NCI-H2081 (cell line): ENCODE measurements around the gene WHAMM.
"Not testable (repeated sequence)": the region's sequence is repeated elsewhere in the genome, so short reads cannot be mapped to it uniquely, and the experiment has no call there.

Experiments
- DNase-seq, 2 experiments: peaks; one replicate each; lab custom pipeline; 2025; lab: John Stamatoyannopoulos, UW

WHAMM gene

DNA sequence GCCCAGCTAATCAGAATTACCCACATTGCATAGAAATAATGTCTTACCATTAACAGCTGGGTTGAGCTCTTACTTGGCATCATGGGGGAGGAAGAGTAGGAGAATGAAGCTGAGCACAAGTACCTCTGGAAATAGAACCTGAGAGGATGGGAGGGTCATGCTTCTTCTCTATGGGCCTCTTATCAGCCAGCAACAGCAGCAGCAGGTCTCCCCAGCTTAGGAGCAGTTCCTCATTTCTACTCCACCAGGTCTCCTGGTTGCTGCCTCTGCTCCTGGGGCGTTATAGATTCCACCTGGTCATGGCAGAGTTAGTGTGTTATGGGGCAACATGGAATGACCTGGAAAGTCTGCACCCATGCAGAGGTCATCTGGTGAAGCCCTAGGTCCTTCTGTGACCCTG is 6.9 kb upstream of the WHAMM start:
- DNase-seq: no peak

DNA sequence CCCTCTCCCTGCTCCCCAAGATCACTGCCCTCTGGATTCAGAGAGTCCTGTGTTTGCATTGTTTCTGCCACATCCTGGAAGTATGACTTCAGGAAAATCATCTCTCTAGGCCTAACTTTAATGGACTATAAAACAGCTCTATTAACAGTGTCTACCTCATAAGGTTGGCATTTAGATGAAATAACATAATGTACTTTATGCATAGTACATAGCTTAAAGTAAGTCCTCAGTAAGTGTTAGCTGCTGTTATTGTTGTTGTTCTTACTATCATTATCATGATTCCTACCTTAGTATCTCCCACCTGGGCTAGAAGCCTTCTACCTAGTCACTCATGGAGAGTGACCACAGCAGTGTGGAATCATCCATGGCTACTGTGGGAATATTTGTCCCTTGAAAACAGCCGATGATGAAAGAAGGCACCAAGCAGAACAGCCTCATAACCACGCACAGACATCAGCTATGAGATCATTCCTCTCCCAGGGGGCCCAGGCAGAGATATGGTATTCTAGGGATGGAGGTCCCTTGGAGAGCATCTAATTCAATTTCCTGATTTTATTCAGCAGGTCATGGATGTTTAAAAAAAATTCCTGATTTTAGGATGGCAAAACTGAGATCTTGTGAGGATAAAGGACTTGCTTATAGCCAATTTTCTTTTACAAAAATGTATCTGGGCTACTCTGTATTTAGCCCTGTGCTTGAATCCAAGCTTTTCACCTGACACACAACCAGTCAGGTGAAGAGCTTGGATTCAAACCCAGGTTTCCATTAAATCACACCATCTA is 5.4 kb upstream of the WHAMM start:
- DNase-seq: no peak

GRCh38 chr15:82804575-82804949 is 4.9 kb upstream of the WHAMM start:
- no peak for DNase-seq

DNA sequence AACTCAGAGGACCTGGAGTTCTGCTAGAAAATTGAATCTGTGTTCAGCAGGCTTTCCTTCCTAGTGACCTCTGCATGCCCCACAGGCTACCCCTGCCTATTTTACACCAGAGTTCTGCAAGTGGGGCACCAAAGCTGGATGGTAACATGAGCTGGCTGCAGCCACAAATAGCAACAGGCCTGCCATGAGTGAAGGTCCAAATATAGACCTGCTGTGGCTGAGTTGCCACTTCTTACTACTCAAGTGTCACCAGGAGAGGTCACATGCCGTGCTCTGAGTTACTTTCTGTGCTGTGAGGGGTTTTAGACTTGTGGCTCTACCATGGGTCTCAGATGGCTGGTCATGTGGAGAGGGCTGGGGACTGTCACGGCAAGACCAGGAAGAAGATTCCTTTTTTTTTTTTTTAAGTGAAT is 3.4 kb upstream of the WHAMM start, which contains the start of gene FSD2:
Gene FSD2, minus strand, starts transcription at position 76 of the 413 bp plus-strand sequence. CDS start 18,679 bp downstream, outside the sequence.
- no peak for DNase-seq

- DNase-seq: no peak
Measured at GRCh38 chr15:82807920-82808633, 1.4 kb upstream of the WHAMM start.

GRCh38 chr15:82808634-82809041 is 790 bp upstream of the WHAMM start:
- DNase-seq: no peak

DNA sequence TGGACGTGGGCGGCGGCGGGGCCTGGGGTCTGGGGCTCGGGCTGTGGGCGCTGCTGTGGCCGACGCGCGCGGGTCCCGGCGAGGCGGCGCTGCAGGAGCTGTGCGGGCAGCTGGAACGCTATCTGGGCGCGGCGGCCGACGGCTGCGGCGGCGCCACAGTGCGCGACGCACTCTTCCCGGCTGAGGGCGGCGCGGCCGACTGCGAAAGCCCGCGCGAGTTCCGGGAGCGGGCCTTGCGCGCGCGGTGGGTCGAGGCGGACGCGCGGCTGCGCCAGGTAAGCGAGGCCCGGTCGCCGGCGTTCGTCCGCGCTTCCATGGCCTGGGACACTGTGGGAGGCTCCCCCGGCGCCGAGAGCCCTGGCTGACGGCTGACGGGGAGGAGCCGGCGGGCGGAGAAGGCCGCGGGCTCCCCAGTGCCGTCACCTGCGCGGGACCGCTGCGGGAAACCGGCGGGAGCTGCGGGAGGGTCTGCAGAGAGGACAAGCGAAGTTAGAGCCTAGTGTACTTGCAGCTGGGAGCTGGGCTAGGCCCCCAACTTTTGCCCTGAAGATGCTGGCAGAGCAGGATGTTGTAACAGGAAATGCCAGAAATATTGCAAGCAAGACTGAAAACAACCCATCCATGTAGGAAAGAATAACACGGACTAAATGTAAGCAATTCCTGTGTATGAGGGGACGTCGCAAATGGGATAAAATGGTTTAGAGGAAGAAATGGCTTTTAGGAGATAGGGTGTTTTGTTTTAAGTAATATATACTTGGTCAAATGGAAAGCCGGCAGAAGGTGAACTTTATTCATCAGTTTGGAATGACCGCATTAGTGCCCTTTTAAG is 847 bp downstream of the WHAMM start:
- DNase-seq: peak; percentile 46 to 64

DNA sequence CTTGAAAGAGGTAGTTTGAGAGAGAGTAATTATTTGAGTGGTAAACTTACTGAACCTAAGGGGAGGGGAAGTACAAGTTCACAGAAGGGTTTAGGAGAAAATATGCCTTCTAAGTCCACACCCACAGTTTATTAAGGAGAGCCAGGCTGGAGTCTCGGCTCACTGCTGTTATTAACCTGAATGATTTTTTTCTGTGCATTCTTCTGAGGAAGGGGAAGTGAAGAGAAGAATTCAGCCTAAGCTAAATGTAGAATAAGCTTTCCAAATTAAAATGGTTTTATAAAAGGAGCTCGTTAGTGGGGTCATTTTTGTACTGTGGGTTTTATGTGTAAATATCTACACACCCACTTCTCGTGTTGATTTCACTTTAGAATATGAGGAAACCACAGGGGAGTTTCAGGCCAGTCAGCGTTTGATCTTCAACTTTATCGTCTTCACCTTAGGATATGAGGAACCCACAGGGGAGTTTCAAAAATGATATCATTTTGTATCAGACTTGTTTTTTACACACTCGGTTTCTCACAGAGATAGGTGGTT is 1.5 kb downstream of the WHAMM start:
- DNase-seq: no peak

- DNase-seq: no peak
Measured at GRCh38 chr15:82812994-82813393, 3.6 kb downstream of the WHAMM start.

DNA sequence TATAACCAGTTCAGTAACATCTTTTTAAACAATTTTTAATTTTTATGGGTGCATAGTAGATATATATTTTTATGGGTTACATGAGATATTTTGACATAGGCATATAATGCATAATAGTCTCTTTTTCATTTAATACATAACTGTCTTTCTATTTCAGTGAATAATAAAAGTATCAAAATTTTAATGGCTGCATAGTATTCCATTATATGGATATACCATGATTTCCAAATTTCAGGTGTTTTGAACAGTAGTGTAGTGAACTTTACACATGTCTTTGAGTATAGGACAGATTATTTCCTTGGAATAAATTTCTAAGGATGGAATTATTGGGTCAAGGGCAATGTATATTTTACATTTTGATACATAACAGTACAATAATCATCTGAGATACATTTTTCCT is 10.7 kb downstream of the WHAMM start:
- no peak for DNase-seq

- not testable (repeated sequence) for DNase-seq
Measured at GRCh38 chr15:82821396-82821795, 12.0 kb downstream of the WHAMM start.

DNA sequence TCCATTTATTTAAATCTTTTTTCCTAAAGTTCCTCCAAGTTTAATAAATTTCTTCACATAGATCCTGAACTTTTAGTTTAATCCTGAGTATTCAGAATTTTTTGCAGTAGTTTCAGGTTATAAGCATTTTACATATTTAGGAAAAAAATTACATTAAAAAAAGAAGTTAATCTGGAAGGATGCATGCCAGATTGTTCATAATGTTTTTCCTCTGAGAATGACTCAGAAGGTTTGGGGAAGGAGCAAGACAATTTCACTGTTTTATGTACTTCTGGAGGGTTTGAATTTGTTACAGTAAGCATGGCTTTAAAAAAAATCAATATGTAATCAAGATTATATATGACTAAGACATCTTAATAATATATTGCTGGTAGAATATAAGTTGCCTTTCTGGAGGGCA is 12.4 kb downstream of the WHAMM start:
- DNase-seq: not testable (repeated sequence)

DNA sequence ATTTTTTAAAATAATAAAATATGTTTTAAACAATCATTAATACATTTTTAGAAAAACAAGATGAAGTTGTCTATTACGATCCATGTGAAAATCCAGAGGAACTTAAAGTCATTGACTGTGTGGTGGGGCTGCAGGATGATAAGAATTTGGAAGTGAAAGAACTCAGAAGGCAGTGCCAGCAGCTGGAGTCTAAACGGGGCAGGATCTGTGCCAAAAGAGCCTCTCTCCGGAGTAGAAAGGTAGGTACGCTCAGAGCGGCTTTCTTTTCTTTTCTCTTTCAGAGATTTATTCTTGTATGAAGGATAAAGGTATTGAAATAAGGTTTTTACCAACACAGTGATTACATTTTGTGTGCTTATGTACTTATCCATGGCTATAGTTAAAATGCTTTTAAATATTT is 13.6 kb downstream of the WHAMM start:
- no peak for DNase-seq

DNA sequence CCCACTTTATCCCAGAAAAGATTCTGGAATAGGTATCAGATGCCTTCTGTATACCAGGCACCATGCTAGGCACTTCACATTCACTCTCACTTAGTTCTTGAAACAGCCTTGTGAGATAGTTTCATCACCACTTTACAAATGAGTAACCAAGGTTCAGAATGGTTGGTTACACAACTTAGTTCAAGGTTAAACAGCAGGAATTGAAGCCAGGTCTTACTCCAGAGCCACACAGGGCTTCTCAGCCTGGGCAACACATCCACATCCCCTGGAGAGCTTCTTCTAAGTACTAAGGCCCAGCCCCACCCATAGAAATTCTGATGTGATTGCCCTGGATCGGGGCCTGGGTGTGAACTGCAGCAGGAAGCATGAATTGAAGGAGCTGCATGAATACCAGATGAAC is 18.6 kb downstream of the WHAMM start:
- no peak for DNase-seq

GRCh38 chr15:82829234-82829633 is 19.8 kb downstream of the WHAMM start:
- DNase-seq: no peak

DNA sequence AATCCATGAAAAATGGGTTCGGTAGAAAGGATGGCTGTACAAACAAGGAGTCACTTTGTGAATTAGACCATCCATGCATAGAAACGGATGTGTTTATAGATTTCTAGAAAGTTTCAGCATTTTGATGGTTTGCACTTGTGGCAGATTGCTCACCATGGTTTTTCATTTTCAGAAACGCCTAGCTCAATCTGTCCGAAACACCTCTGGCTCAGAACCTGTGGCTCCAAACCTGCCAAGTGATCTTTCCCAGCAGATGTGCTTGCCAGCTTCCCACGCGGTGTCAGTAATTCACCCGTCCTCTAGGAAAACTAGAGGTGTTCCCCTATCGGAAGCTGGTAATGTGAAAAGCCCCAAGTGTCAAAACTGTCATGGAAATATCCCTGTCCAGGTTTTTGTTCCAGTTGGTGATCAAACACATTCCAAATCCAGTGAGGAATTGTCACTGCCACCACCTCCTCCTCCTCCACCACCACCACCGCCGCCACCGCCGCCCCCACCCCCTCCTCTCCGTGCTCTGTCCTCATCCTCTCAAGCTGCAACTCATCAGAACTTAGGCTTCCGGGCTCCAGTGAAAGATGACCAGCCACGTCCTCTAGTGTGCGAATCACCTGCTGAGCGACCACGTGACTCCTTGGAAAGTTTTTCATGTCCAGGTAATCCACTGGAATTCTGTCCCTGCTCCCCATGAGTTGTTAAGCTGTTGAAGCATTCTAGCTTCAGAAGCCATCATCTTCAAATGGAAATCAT is 21.2 kb downstream of the WHAMM start:
- no peak for DNase-seq

- DNase-seq: no peak
Measured at GRCh38 chr15:82831894-82832600, 22.6 kb downstream of the WHAMM start.

GRCh38 chr15:82832601-82833361 is 23.4 kb downstream of the WHAMM start:
- no peak for DNase-seq

DNA sequence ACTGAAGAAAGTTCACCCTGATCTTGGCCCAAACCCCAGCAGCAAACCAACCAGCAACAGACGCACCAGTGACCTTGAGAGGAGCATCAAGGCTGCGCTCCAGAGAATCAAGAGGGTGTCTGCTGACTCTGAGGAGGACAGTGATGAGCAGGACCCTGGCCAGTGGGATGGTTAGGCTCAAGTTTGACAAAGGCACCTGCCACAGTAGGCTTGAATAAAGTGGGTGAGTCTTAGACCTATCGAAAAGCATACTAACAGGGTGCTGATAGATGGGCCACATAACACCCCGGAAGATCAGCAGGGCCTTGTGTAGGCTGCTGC is 23.9 kb downstream of the WHAMM start:
- no peak for DNase-seq

- no peak for DNase-seq
Measured at GRCh38 chr15:82835391-82835917, 26.0 kb downstream of the WHAMM start.
